Activated B cell treated with CpG ODN at 0.5 μM for 24 hours (primary cell): ENCODE results near the gene CTXND1. TPM values are rescaled to one million over a fixed set of nuclear protein-coding genes. Genes with fewer than 3 reads are reported as not detected.

Source experiments
- ATAC-seq: fragments of 200-7000 bp; cut with Tn5 transposase; one replicate; pipeline ENCODE4 v1.10.0; 2021; ENCODE audit warnings: low read depth, mild to moderate bottlenecking, moderate library complexity
- CTCF ChIA-PET: fragments of 350-600 bp; sonication (Branson Sonifier 250); formaldehyde crosslinking; loops from one replicate; lab custom pipeline; 2021; ENCODE audit warnings: antibody characterized with exemption; lab: Charles Lee
- POLR2A ChIA-PET: fragments of 350-600 bp; sonication (Branson Sonifier 250); formaldehyde crosslinking; loops from one replicate; lab custom pipeline; 2021; ENCODE audit warnings: antibody characterized with exemption; lab: Charles Lee
- DNase-seq: peaks from one replicate; pipeline ENCODE4 v3.0.0; 2022
- H3K27ac Mint-ChIP-seq: one replicate; pipeline ENCODE4 v1.8.0; 2020; ENCODE audit warnings: mixed read lengths
- H3K27me3 Mint-ChIP-seq: one replicate; pipeline ENCODE4 v1.8.0; 2021; ENCODE audit warnings: mixed read lengths
- H3K36me3 Mint-ChIP-seq: one replicate; pipeline ENCODE4 v1.8.0; 2021; ENCODE audit warnings: low read depth, mixed read lengths
- H3K4me1 Mint-ChIP-seq: one replicate; pipeline ENCODE4 v1.8.0; 2021; ENCODE audit warnings: mixed read lengths
- H3K4me3 Mint-ChIP-seq: one replicate; pipeline ENCODE4 v1.8.0; 2020; ENCODE audit warnings: mild to moderate bottlenecking, mixed read lengths
- H3K9me3 Mint-ChIP-seq: one replicate; pipeline ENCODE4 v1.8.0; 2020; ENCODE audit warnings: mixed read lengths
- CTCF ChIP-seq: fragments of 200-600 bp; IDR thresholded peaks from one replicate; pipeline ENCODE4 v1.8.0; 2022; ENCODE audit warnings: antibody characterized with exemption, mild to moderate bottlenecking
- intact Hi-C: fragments of 100-400 bp; cut with micrococcal nuclease; formaldehyde crosslinking; loops from one replicate; pipeline ENCODE4 v1.15.1; 2024
- total RNA-seq: library from RNA; stranded (reverse); gene quantifications from 2 replicates; pipeline ENCODE4 v1.2.3, GENCODE V29; 2022

CTXND1 gene
- total RNA-seq, 1 donor from 2014 or later: not detected

DNA sequence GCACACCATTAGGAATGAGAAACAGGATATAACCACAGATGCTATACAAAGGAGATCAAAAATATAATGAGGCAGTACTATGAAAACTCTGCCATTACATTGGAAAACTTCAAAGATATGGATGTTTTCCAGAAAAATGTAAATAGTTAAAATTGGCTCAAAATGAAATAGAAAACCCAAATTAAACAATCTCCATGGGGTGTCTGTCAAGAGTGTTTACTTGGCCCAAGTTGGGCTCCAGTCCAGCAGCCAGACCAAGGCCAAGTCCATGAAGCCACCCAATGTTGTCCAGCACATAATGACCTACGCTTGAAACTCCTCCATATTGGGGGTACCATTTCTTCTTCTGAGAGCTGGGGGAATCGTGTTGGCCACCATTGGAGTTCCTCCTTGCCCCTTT lies 37.1 kb downstream of the CTXND1 start:
- ChIA-PET POLR2A (no interaction called here), CTCF (no interaction called here)
- Mint-ChIP-seq H3K36me3 (no peaks in the 10 kb centered on the region), H3K4me1 (peaks cover 2% of the 10 kb centered on the region), H3K27me3 (peaks cover 23% of the 10 kb centered on the region), H3K27ac (no peak overlapping the region), H3K9me3 (peaks cover 4% of the 10 kb centered on the region), H3K4me3 (no peak overlapping the region)
- ATAC-seq (no peak), DNase-seq (no peak)
- no peak for TF ChIP-seq CTCF
- intact Hi-C loops: no loop called here

GRCh38 chr15:80211976-80212375 lies 40.0 kb downstream of the CTXND1 start:
- no peak overlapping the region for H3K4me3 Mint-ChIP-seq
- H3K27me3 Mint-ChIP-seq: peaks cover 35% of the 10 kb centered on the region
- no peak for TF ChIP-seq CTCF
- intact Hi-C loops: no loop called here
- peaks cover 4% of the 10 kb centered on the region for H3K9me3 Mint-ChIP-seq
- H3K4me1 Mint-ChIP-seq: peaks cover 2% of the 10 kb centered on the region
- CTCF ChIA-PET: no interaction called here
- no peak overlapping the region for H3K27ac Mint-ChIP-seq
- POLR2A ChIA-PET: no interaction called here
- no peak for DNase-seq
- no peak for ATAC-seq
- H3K36me3 Mint-ChIP-seq: no peaks in the 10 kb centered on the region

- ChIA-PET POLR2A (no interaction called here), CTCF (no interaction called here)
- Mint-ChIP-seq H3K9me3 (peaks cover 4% of the 10 kb centered on the region), H3K36me3 (no peaks in the 10 kb centered on the region), H3K4me1 (peaks cover 2% of the 10 kb centered on the region), H3K27me3 (peaks cover 34% of the 10 kb centered on the region), H3K4me3 (no peak overlapping the region), H3K27ac (no peak overlapping the region)
- TF ChIP-seq CTCF: no peak
- DNase-seq: no peak
- no peak for ATAC-seq
- intact Hi-C loops: no loop called here
Measured at GRCh38 chr15:80210611-80211573, 41.1 kb downstream of the CTXND1 start.

DNA sequence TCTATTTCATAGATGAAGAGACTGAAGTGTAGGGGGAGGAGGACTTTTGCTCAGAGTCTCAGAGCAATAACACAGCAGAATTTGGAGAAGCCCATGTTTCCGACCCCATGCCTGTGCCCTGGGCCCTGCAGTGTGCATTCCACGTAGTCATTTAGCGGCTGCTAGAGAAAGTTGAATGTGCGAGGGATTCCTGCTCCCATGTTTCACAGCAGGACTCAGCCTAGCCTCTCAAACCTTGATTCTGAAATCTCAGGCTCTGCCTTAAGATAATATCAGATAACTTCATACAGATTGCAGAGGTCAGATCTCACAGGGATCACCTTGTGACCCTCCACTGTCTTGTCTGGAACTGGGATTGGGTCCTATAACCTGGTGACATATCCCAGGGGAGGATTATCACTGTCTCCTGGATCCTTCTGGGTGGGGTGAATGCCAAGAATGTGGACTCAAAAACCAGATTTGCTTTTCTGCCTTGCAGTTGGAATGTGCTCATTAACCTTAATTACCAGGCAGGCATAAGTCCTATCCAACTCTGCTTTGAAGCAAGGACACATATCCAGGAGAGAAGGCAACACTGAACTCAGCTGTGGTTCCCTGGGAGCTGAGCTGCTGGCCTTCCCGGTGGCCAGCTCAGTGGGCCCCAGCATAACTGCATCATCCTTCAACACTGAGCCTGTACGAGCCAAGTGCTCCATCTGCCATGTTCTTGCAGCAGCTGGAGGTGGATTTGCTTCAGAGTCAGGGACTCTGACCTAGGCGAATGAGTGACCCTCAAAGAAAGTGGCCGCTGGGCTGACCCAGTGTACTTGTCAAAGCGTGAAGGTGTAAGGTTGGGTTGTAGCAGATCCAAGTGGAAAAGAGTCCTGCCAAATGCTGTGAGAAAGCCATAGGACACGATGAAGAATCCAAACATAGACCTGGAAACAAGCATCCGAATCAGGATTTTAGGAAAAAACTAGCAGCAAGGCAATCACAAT lies 43.0 kb downstream of the CTXND1 start:
- intact Hi-C loops: no loop called here
- Mint-ChIP-seq H3K9me3 (peaks cover 4% of the 10 kb centered on the region), H3K4me1 (peaks cover 2% of the 10 kb centered on the region), H3K36me3 (no peaks in the 10 kb centered on the region), H3K4me3 (no peak overlapping the region), H3K27me3 (peaks cover 43% of the 10 kb centered on the region), H3K27ac (no peak overlapping the region)
- ATAC-seq: no peak
- ChIA-PET POLR2A (no interaction called here), CTCF (no interaction called here)
- DNase-seq: no peak
- no peak for TF ChIP-seq CTCF

DNA sequence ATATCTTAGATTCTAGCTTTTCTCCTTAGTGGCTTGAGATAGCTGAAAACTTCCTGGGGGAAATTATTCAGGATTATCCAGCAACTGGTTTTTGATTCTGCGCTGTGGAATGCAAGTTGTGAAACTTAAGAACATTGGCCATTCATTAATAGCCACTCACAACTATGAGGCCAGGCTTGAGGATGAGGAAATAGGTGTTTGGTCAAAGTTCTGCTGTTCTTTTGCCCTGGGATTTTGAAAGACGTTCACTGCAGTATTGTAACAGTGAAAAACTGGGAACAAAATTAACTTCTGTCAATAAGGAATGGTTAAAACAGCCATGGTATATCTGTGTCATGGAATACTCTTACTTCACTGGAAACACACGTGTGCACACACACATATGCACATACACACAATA lies 44.1 kb downstream of the CTXND1 start:
- TF ChIP-seq CTCF: no peak
- H3K27ac Mint-ChIP-seq: no peak overlapping the region
- H3K27me3 Mint-ChIP-seq: peaks cover 36% of the 10 kb centered on the region
- no peaks in the 10 kb centered on the region for H3K9me3 Mint-ChIP-seq
- H3K4me1 Mint-ChIP-seq: peaks cover 2% of the 10 kb centered on the region
- POLR2A ChIA-PET: no interaction called here
- CTCF ChIA-PET: no interaction called here
- intact Hi-C loops: no loop called here
- H3K36me3 Mint-ChIP-seq: no peaks in the 10 kb centered on the region
- H3K4me3 Mint-ChIP-seq: no peak overlapping the region
- DNase-seq (no peak), ATAC-seq (no peak)
